Activated CD4-positive, CD25-positive, alpha-beta regulatory T cell treated with anti-CD3 and anti-CD28 coated beads, Interleukin-2, amount 50 U/mL, for 24 hours (primary cell): Measurements from ENCODE around the gene DHRS7.

Experiments
- ATAC-seq, 2 donors: fragments of 150-1000 bp; cut with Tn5 transposase; one replicate each; pipeline ENCODE4 v1.10.0; 2021; ENCODE audit warnings: mild to moderate bottlenecking in 1 of 2, moderate library complexity in 1 of 2

DHRS7 gene

GRCh38 chr14:60164712-60165546, at the start of gene DHRS7:
TSS of gene DHRS7 (minus strand) at chr14:60165398. CDS start at chr14:60165309, 89 bp downstream.
- ATAC-seq: peak; percentile 89 to 90

GRCh38 chr14:60214415-60215126, 49.4 kb upstream of the DHRS7 start:
- ATAC-seq: no peak

- no peak for ATAC-seq
Observed at GRCh38 chr14:60214003-60214402, 48.8 kb upstream of the DHRS7 start.

GRCh38 chr14:60212503-60213371, 47.5 kb upstream of the DHRS7 start:
- no peak for ATAC-seq

GRCh38 chr14:60211153-60211552, 46.0 kb upstream of the DHRS7 start:
- ATAC-seq: no peak

GRCh38 chr14:60210703-60211102, 45.5 kb upstream of the DHRS7 start:
- ATAC-seq: no peak

GRCh38 chr14:60206837-60207533, 41.8 kb upstream of the DHRS7 start:
- peak; percentile 28 to 48 for ATAC-seq

- ATAC-seq: peak in 1 of 2 donors; percentile 30
Observed at GRCh38 chr14:60206249-60206670, 41.1 kb upstream of the DHRS7 start.

GRCh38 chr14:60204843-60205774, 39.9 kb upstream of the DHRS7 start:
- no peak for ATAC-seq

- ATAC-seq: no peak
Observed at GRCh38 chr14:60204104-60204842, 39.1 kb upstream of the DHRS7 start.

- no peak for ATAC-seq
Observed at GRCh38 chr14:60199321-60199720, 34.1 kb upstream of the DHRS7 start.

GRCh38 chr14:60197629-60198303, 32.6 kb upstream of the DHRS7 start:
- no peak for ATAC-seq

GRCh38 chr14:60196291-60196690, 31.1 kb upstream of the DHRS7 start:
- peak; percentile 48 to 58 for ATAC-seq

GRCh38 chr14:60195179-60195810, 30.1 kb upstream of the DHRS7 start:
- ATAC-seq: no peak

GRCh38 chr14:60189923-60190840, 25.0 kb upstream of the DHRS7 start:
- no peak for ATAC-seq

- ATAC-seq: no peak
Observed at GRCh38 chr14:60188696-60189095, 23.5 kb upstream of the DHRS7 start.

- ATAC-seq: no peak
Observed at GRCh38 chr14:60188115-60188514, 22.9 kb upstream of the DHRS7 start.

- no peak for ATAC-seq
Observed at GRCh38 chr14:60184905-60185555, 19.8 kb upstream of the DHRS7 start.
